ENCODE results near the gene TAS1R1.

DNA sequence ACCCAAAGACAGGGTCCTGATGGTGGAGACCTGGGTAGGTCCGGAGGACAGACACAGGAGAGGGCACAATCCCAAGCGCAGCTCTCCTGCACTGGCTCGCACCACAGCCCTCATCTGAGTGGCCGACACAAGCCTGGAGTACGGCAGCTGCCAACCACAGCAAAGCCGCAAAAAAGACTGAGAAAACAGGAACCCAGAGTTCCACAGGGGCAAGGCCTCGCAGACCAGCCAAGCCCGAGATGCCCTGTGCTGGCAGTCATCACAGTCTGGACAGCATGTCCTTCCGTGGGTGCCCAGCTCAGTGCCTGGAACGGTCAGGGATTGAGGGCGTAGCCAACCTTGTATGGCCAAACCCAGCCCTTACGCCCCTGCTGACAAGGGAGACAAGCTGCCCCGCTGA is 36.1 kb downstream of the TAS1R1 start:
- TF ChIP-seq, protein P1, sequence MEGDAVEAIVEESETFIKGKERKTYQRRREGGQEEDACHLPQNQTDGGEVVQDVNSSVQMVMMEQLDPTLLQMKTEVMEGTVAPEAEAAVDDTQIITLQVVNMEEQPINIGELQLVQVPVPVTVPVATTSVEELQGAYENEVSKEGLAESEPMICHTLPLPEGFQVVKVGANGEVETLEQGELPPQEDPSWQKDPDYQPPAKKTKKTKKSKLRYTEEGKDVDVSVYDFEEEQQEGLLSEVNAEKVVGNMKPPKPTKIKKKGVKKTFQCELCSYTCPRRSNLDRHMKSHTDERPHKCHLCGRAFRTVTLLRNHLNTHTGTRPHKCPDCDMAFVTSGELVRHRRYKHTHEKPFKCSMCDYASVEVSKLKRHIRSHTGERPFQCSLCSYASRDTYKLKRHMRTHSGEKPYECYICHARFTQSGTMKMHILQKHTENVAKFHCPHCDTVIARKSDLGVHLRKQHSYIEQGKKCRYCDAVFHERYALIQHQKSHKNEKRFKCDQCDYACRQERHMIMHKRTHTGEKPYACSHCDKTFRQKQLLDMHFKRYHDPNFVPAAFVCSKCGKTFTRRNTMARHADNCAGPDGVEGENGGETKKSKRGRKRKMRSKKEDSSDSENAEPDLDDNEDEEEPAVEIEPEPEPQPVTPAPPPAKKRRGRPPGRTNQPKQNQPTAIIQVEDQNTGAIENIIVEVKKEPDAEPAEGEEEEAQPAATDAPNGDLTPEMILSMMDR (IDR thresholded peaks at IDR 0.05): no peak
- TF ChIP-seq POLR2A (IDR thresholded peaks at IDR 0.05): no peak

Measured in heart left ventricle (tissue), 13 donors.